SH-SY5Y (cell line): ENCODE measurements around the gene ADH1C.

Experiments used
- GATA2 ChIP-seq: IDR thresholded peaks from 2 replicates; pipeline ENCODE4 v1.6.1; 2011; ENCODE audit warnings: mild to moderate bottlenecking, low read depth, low read length
- GATA3 ChIP-seq: IDR thresholded peaks from 2 replicates; pipeline ENCODE4 v1.6.1; 2011; ENCODE audit warnings: low read depth, mild to moderate bottlenecking, low read length, moderate library complexity

ADH1C gene

DNA sequence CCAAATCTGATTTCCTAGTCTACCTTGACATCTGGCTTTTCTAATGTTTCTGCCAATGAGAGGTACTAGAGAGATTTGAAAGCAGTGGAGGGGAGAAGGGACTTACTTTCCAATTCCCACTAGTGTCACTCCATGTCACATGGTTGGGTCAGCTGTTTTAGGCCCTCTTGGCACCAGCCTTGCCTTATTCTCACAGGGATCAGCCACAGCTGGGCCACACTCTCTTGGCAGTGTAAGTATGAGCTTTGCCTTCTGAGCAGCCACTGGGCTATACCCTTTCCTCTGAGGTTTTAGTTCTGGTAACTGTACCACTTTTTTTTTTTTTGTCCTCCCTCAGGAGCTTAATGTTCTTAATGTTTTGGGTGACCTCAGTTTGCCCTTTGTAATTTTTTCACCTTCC, 10.2 kb upstream of the ADH1C start:
- TF ChIP-seq GATA2, result no peak
- TF ChIP-seq GATA3, result no peak

DNA sequence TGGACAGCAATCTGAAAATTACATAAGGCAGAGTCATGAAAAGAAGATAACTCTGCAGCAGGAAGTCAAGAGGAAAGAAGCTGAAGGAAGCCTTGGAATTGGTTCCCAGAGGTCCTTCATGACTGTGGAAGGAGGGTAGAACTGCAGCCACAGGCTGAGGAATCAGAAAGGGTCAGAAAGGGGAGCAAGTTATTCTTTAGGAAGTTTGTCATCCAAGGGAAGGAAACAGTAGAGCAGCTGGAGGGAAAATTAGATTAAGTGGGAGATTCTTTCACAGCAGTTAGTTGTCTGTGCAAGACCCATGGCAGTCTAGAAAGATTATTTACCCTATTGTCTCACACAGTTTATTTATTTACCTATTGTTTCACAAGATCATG, 9.3 kb upstream of the ADH1C start:
- TF ChIP-seq GATA3 (no peak), GATA2 (no peak)

DNA sequence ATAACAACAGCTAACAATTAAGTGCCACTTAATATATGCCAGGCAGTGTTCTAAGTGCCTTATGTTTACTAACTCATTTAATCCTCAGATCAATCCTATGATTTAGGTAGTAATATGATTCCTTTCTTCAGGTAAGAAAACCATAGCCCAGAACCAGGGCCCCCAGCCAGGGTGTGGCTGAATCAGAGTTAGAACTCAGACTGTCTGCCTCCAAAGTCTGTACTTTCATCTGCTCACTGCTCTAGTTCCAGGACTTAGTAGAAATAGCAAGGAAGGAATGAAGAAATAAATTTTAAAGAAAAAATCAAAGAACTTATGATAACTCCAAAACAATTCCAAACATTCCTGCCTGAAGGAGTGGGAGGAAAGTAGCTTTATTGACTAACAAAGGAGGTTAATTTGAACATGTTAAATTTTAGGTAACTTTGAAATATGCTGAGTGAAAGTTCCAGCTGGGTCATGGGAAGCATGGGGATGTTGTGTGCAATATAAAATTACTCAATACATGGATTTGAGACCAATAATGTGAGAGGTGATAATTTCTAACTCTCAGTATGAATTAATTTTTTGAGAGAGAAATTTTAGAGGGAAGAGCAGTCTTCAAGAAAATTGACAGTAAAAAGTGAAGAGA, 8.8 kb upstream of the ADH1C start:
- no peak for TF ChIP-seq GATA2
- TF ChIP-seq GATA3, result no peak

DNA sequence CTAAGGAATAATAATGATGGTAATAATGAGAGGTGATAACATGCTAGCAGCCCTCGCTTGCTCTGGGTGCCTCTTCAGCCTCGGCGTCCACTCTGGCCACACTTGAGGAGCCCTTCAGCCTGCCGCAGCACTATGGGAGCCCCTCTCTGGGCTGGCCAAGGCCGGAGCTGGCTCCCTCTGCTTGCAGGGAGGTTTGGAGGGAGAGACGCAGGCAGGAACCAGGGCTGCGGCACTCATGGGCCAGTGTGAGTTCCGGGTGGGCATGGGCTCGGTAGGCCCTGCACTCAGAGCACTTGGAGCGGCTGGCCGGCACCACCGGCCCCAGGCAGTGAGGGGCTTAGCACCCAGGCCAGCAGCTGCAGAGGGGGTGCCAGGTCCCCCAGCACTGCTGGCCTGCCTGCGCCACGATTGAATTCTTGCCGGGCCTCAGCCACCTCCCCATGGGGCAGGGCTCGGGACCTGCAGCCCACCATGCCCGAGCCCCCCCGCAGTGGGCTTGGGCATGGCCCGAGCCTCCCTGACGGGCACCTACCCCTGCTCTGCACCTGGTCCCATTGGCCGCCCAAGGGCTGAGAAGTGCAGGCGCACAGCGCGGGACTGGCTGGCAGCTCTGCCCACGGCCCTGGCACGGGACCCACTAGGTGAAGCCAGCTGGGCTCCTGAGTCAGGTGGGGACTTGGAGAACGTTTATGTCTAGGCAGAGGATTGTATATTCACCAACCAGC, 7.1 kb upstream of the ADH1C start:
- TF ChIP-seq GATA3 (no peak), GATA2 (no peak)

DNA sequence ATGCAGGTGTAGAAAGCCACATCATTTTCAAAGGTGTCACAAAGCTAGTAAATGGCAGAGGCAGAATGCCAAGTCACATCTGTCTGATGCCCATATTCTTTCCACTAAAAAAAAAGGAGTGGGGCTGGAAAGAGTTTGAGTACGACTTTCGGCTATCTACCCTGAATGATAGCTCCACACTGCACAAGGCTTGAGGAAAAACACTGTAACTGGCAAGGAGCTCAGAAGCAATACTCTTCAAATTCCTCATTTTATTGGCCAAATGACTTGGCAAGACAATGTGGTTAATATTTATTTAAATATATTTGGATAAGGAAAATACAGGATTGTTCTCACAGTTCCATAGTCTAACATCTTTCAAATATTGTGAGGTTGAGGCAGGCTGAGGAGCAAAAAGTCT, 5.4 kb upstream of the ADH1C start:
- TF ChIP-seq GATA2 (no peak), GATA3 (no peak)

DNA sequence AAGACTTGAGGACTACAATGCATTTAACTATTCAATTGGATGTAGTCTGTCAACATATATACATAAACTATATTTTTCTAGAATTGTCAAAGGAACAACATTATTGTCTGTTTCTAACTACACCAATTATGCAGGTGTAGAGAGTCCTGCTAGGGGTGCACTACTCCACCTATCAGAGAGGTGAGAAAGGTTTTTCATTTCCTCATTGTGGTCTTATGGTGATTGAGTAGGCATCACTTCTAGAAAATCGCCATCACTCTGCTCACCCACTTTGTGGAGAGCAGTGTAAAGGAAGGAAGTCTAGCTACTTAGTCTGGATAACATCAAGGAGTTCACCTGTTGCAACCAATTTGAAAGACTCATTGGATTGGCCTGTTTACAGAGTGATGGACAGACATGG, 4.4 kb upstream of the ADH1C start:
- TF ChIP-seq GATA3, result no peak
- TF ChIP-seq GATA2, result no peak

DNA sequence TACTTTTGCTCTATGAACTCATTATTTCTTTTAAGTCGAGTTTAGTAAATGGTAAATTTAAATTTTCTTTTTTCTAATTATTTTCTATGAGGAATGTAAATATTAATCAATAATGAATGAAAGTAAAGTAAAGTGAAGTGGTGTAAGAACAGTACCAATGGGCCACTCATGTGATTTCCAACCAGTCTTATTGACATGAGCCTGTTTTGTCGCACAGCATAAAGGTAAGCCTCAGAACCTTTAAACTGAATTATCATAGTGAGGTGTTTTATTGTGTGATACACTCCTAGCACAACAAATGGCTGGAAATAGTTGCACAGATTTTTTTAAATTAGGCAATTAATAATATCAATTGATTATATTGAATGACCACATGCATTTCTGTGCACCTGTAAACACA, 1.1 kb downstream of the ADH1C start:
- TF ChIP-seq GATA3 (no peak), GATA2 (no peak)

DNA sequence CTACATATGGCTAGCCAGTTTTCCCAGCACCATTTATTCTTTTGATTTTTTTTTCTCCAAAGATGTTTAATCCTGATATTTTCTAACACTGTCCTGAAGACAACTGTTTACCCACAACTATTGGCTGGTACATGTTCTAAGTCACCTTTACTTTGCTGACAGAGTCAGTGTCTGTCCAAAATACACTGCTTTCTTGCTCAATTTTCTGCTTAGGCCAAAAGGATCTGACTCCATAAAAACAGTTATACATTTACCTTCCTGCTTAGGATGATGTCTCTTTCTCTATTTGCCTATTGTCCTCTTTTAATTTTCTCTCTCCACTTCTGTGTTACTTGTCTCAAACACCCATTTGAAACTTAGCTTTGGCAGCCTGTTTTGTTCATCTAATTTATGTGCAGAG, 3.2 kb downstream of the ADH1C start:
- TF ChIP-seq GATA2, result no peak

DNA sequence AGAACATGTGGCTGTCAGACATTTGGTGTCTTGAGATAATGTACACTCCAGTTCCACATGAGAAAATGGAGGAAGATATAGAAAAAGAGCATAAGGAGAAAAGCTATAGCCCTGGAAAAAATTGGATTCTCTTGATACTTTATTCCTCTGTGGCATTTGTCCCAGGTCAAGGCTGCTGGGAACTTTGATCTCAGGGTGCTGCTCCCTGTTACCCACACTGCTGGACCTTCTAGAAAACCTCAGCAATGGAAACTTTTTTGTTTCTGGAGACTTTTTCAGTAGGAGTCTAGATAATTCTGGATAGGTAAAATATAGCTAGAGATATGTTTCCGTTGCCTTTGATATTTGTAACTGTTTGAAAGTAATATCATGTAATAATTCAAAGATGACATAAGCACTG, 11.1 kb downstream of the ADH1C start:
- TF ChIP-seq GATA2, result no peak
- TF ChIP-seq GATA3, result no peak

DNA sequence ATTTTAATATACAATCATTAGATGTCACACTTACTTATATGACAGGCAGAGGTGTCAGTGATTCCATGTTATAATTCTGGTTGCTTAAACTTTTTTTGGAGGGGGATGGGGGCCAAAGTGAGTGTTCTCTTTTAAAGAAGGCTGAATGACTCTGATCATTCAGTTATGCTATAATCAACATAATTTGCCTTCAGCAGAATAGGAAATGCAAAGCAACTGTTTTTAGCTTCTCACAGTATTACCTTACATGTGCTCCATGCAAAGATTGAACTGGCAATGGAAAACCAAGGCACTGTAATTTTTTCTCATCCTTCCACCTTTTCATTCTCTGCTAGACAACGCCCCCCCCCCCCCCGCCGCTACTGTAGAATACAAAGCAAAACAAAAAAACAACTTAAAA, 13.4 kb downstream of the ADH1C start:
- no peak for TF ChIP-seq GATA2
- no peak for TF ChIP-seq GATA3

DNA sequence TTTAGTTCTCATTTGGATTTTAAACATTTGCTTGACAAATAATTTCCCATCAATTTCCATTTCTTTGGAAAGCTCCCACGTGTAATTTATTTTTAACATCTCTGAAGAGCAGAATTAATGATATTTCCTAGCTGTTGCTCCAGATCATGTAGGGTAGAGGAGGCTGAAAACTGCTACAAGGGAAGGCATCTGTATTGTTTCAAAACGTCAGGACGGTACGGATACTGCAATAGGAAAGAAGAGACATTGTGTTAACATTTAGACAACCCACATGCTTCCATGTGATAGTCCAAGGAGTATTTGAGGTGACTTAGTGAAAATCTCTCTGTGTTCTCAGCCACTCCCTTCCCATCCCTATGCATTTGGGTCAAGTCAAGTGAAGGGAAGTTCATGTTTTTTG, 16.0 kb downstream of the ADH1C start:
- no peak for TF ChIP-seq GATA2
- TF ChIP-seq GATA3, result no peak

DNA sequence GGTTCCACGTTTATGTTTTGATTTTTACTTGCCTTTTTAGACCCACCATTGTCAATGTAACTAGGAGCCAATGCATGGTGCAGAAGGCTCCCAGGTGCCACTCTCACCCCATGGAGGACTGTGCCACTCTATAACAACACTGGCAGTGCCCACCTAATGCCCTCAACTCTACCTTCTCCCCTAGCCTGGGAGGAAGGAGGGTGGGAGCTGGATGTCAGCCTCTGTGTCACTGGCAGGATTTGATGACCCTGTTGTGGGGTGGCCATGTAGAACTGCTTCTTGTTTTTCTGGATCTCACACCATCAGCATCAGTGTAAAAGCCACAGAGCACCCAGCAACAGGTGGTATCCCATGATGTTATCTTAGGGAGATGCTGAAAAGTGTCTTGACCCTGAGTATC, 17.7 kb downstream of the ADH1C start:
- TF ChIP-seq GATA3, result no peak
- no peak for TF ChIP-seq GATA2

DNA sequence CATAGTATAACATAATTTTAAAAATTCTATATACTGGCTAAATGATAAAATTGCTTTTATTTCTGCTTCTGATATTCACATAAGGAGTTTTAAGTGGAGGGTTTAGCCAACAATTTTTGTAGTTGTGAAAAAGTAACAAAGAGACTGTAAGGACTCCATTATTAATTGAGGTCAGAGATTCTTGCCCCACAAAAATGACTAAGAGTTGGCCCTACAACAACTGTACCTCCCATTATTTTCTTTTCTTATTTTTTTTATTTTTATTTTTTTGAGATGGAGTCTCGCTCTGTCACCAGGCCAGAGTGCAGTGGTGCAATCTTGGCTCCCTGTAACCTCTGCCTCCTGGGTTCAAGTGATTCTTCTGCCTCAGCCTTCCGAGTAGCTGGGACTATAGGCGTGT, 21.9 kb downstream of the ADH1C start:
- TF ChIP-seq GATA3, result no peak
- no peak for TF ChIP-seq GATA2

DNA sequence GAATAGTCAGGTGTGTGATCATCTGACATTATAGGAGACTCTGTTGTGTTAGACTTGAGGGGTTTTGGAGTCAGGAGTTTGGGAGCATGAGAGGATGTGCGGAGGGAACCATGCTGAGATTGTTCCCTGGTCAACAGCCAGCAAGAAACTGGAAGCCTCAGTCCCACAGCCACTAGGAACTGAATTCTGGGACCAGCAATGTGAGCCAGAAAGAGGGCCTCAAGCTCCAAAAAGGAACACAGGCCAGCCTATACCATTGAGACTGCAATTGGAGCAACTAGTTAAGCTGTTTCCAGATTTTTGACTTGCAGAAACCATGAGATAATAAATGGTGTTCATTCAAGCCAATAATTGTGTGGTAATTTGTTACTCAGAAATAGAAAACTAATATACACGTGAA, 22.7 kb downstream of the ADH1C start:
- TF ChIP-seq GATA3 (no peak), GATA2 (no peak)

DNA sequence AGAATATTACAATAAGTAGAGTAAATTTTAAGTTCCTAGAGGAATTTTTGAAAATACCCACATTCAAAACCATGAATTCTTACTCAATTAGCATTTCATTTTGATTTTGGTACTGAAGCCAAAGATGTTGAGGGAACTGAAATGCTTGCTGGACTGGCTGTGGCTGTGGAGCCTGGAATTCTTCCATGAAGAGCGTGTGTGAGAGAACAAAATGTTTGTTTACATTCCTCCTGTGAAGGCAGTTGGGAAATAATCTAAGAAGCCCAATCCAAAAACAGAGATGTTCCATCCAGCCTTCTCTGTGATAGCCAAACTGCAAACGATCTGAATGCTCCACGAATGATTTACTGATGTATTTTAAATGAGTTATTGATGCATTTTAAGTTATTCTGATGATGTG, 27.6 kb downstream of the ADH1C start:
- TF ChIP-seq GATA3 (no peak), GATA2 (no peak)

DNA sequence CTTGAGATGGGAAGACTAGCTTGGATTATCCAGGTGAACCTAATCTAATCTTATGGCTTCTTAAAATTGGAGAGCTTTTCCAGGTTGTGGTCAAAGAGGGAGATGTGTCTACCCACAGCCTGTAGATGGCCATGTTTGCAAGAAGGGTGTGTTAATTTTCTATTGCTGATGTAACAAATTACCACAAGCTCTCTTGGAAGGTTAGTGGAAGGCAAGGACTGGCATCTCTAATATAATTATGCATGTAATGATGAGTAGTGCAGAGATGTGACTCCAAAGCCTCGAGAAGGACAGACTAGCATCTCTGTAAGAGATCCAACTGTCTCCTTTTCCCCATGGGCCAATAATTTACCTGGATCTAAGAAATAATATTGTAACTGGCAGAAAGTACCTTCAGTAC, 28.2 kb downstream of the ADH1C start:
- no peak for TF ChIP-seq GATA3
- no peak for TF ChIP-seq GATA2

DNA sequence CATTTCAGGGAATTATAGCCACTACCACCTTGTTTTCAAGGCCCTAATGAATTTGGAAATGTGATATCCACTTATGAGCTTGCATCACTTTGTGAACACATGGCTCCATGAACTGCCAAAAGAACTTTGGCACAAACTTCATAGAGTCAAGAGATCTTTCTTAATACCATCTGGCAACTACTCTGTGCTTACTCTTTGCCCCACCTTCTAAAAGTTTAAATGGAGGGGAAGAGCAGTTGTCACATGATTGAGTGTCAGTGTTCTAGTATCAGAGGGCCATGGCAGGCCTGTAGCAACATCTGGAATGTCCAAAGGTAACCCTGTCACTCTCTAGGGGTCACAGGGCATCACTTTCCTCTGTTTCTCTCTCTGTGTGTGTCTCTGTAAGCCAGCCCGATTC, 28.8 kb downstream of the ADH1C start:
- no peak for TF ChIP-seq GATA3
- TF ChIP-seq GATA2, result no peak
